ENCODE measurements around the gene NAV2. TPM values are rescaled to one million over a fixed set of nuclear protein-coding genes. Genes with fewer than 3 reads are reported as not detected.
A peak's percentile ranks its signal among the peaks of the same experiment; 100 is the strongest.

NAV2 gene
- total and polyA plus RNA-seq, 2 experiments from 2014 or later, result 26.0 to 45.0 TPM

DNA sequence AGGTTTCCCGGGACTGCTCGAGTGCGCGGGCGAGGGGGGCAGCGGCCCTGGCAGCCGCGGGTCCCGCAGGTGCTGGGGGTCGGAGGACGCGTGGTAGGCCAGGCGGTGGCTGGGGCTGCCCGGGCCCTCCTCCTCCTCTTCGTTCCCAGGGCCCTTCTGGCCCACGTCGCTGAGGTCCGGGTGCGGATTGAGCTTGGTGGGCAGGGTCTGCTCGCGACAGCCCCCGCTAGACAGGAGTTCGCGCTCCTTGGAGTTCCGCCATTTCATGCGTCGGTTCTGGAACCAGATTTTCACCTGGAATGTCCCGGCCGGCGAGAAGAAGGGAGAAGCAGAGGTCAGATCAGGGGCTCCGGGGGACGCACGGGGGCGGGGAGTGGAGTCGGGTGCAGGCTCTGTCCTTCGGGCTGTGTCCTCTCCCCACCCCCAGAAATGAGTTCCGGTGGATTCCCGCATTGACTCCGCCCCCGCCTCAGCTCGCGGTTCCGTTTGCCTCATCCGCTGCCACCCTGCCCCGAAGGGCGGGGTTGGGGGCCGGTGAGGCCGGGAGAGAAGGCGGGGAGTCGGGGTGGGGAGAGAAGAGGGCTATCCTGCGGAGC is 443.7 kb downstream of the NAV2 start:
- peak overlapping the region; percentile 81 for H3K4me3 ChIP-seq
- H3K4me3 Mint-ChIP-seq, result peak overlapping the region; percentile 87
- H3F3A ChIP-seq (replicated peaks; ENCODE audit: low read depth), result peaks cover 32% of the 10 kb centered on the region
- no peaks in the 10 kb centered on the region for H3K9me2 ChIP-seq (ENCODE audit: insufficient read depth)
- peak overlapping the region; percentile 79 for H3K4me2 ChIP-seq
- ATAC-seq, result peak; percentile 46
- H3K4me1 ChIP-seq (ENCODE audit: insufficient read depth), result peaks cover 56% of the 10 kb centered on the region
- peak overlapping the region; percentile 97 for H2AFZ ChIP-seq
- H3K27ac ChIP-seq (ENCODE audit: low read depth), result no peak overlapping the region
- no peaks in the 10 kb centered on the region; the same call in 2 of the 3 replicates for H3K9me3 Mint-ChIP-seq
- peaks cover 10% of the 10 kb centered on the region for H4K20me1 ChIP-seq (replicated peaks; ENCODE audit: insufficient read depth)
- no peaks in the 10 kb centered on the region; the same call in 2 of the 3 replicates for H3K36me3 Mint-ChIP-seq (ENCODE audit: low read depth)
- no peaks in the 10 kb centered on the region; the same call in 1 of the 2 replicates for H3K36me3 ChIP-seq (ENCODE audit: insufficient read depth)
- no peaks in the 10 kb centered on the region for H3K79me2 ChIP-seq (replicated peaks; ENCODE audit: insufficient read depth)
- TF ChIP-seq EZH2 (IDR thresholded peaks at IDR 0.05; ENCODE audit: low read depth, unreplicated experiment), result peak; percentile 40
- TF ChIP-seq STAT1 (IDR thresholded peaks at IDR 0.05; ENCODE audit: unreplicated experiment), result no peak
- TF ChIP-seq CREB1 (CRISPR knock-in tag; IDR thresholded peaks at IDR 0.05; ENCODE audit: low read depth), result 0 out of 2 replicates have a peak, but pooled peaks have one; percentile 9
- peaks cover 84% of the 10 kb centered on the region for H3K27me3 ChIP-seq (ENCODE audit: insufficient read depth)
- peaks cover 49% of the 10 kb centered on the region for H3K4me1 Mint-ChIP-seq
- H3K27me3 Mint-ChIP-seq (ENCODE audit: insufficient read depth, low read depth, poor library complexity), result peaks cover 73% of the 10 kb centered on the region
- peak; percentile 90 for DNase-seq (ENCODE audit: low spot score)
- H3K27ac Mint-ChIP-seq, result no peak overlapping the region

DNA sequence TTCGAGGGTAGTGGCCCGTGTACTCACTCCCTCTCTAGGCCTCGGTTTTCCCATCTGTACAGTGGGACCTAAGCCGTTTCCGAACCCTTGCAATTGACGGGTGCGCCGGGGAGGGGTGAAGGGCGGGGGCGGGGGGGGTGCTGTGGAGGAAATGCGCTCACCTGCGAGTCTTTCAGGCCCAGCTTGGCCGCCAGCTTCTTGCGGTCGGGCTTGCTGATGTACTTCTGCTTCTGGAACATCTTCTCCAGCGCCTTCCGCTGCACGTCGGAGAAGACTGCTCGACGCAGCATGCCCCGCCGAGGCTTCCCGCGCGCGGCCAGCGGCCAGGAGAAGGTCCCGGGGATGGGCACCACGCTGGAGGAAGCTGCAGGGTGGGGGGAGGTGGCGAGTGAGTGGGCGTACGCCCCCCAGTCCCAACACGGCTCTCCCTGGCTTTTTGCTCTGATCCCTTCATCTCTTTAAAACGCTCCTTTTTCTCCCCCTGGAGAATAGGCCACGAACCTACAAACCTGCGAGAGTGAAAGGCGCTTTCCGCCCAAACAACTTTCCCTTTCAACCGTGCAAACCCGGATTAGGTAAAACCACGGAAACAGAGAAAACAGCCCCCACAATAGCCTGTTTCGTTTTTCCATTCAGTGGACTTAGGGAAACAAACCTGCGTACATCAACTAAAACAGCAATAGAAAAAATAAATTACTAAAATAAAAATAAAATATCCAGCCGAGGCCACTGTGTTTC is 444.4 kb downstream of the NAV2 start:
- Histone ChIP-seq H2AFZ (peak overlapping the region; percentile 97), H3K4me3 (peak overlapping the region; percentile 81), H3K27ac (ENCODE audit: low read depth) (no peak overlapping the region), H3K36me3 (ENCODE audit: insufficient read depth) (no peaks in the 10 kb centered on the region; the same call in 1 of the 2 replicates), H4K20me1 (replicated peaks; ENCODE audit: insufficient read depth) (peaks cover 10% of the 10 kb centered on the region), H3K79me2 (replicated peaks; ENCODE audit: insufficient read depth) (no peaks in the 10 kb centered on the region), H3K4me2 (peak overlapping the region; percentile 79), H3K4me1 (ENCODE audit: insufficient read depth) (peaks cover 63% of the 10 kb centered on the region), H3K9me2 (ENCODE audit: insufficient read depth) (no peaks in the 10 kb centered on the region), H3K27me3 (ENCODE audit: insufficient read depth) (peaks cover 91% of the 10 kb centered on the region), H3F3A (replicated peaks; ENCODE audit: low read depth) (peaks cover 38% of the 10 kb centered on the region)
- DNase-seq (ENCODE audit: low spot score) (peak; percentile 27), ATAC-seq (peak; percentile 2; the same call in 2 of the 3 replicates)
- Mint-ChIP-seq H3K27me3 (ENCODE audit: insufficient read depth, low read depth, poor library complexity) (peaks cover 80% of the 10 kb centered on the region), H3K4me3 (peak overlapping the region; percentile 87), H3K27ac (no peak overlapping the region), H3K4me1 (peaks cover 55% of the 10 kb centered on the region), H3K9me3 (no peaks in the 10 kb centered on the region; the same call in 2 of the 3 replicates), H3K36me3 (ENCODE audit: low read depth) (no peaks in the 10 kb centered on the region; the same call in 2 of the 3 replicates)
- TF ChIP-seq EZH2phosphoT487 (IDR thresholded peaks at IDR 0.05; ENCODE audit: unreplicated experiment) (peak; percentile 56), STAT1 (IDR thresholded peaks at IDR 0.05; ENCODE audit: unreplicated experiment) (no peak), EZH2 (IDR thresholded peaks at IDR 0.05; ENCODE audit: low read depth, unreplicated experiment) (peak; percentile 78)

GRCh38 chr11:20157728-20158127 is 445.1 kb downstream of the NAV2 start:
- Mint-ChIP-seq H3K27ac (no peak overlapping the region), H3K9me3 (no peaks in the 10 kb centered on the region; the same call in 2 of the 3 replicates), H3K4me1 (peaks cover 61% of the 10 kb centered on the region), H3K27me3 (ENCODE audit: insufficient read depth, low read depth, poor library complexity) (peaks cover 87% of the 10 kb centered on the region), H3K4me3 (peak overlapping the region; percentile 87), H3K36me3 (ENCODE audit: low read depth) (no peaks in the 10 kb centered on the region; the same call in 2 of the 3 replicates)
- Histone ChIP-seq H3F3A (replicated peaks; ENCODE audit: low read depth) (peaks cover 43% of the 10 kb centered on the region), H3K4me3 (peak overlapping the region; percentile 81), H3K27me3 (ENCODE audit: insufficient read depth) (peaks cover 98% of the 10 kb centered on the region), H3K4me1 (ENCODE audit: insufficient read depth) (peaks cover 68% of the 10 kb centered on the region), H3K4me2 (peak overlapping the region; percentile 79), H3K79me2 (replicated peaks; ENCODE audit: insufficient read depth) (no peaks in the 10 kb centered on the region), H3K27ac (ENCODE audit: low read depth) (no peak overlapping the region), H2AFZ (no peak overlapping the region), H4K20me1 (replicated peaks; ENCODE audit: insufficient read depth) (peaks cover 10% of the 10 kb centered on the region), H3K9me2 (ENCODE audit: insufficient read depth) (no peaks in the 10 kb centered on the region), H3K36me3 (ENCODE audit: insufficient read depth) (no peaks in the 10 kb centered on the region; the same call in 1 of the 2 replicates)
- DNase-seq (ENCODE audit: low spot score), result peak; percentile 16
- no peak for ATAC-seq
- TF ChIP-seq CREB1 (CRISPR knock-in tag; IDR thresholded peaks at IDR 0.05; ENCODE audit: low read depth), result no peak
- TF ChIP-seq EZH2 (IDR thresholded peaks at IDR 0.05; ENCODE audit: low read depth, unreplicated experiment), result peak; percentile 68

Measured in GM23338 (cell line).